Measurements from ENCODE around the gene CDH13.

- TF ChIP-seq CTCF (IDR thresholded peaks at IDR 0.05) (no peak), POLR2A (IDR thresholded peaks at IDR 0.05) (no peak), POLR2AphosphoS5 (IDR thresholded peaks at IDR 0.05) (no peak)
These were observed 1094.2 kb downstream of the CDH13 start for GRCh38 chr16:83720981-83721380.
